Activated effector memory CD4-positive, alpha-beta T cell treated with anti-CD3 and anti-CD28 coated beads, Interleukin-2, amount 50 U/mL, for 16 hours (primary cell): ENCODE data around the gene CMTM4.
"Not testable (repeated sequence)": the region's sequence is repeated elsewhere in the genome, so short reads cannot be mapped to it uniquely, and the experiment has no call there.

Experiments
- DNase-seq: peaks from one replicate; pipeline ENCODE4 v3.0.0-alpha.2; 2020

CMTM4 gene

DNA sequence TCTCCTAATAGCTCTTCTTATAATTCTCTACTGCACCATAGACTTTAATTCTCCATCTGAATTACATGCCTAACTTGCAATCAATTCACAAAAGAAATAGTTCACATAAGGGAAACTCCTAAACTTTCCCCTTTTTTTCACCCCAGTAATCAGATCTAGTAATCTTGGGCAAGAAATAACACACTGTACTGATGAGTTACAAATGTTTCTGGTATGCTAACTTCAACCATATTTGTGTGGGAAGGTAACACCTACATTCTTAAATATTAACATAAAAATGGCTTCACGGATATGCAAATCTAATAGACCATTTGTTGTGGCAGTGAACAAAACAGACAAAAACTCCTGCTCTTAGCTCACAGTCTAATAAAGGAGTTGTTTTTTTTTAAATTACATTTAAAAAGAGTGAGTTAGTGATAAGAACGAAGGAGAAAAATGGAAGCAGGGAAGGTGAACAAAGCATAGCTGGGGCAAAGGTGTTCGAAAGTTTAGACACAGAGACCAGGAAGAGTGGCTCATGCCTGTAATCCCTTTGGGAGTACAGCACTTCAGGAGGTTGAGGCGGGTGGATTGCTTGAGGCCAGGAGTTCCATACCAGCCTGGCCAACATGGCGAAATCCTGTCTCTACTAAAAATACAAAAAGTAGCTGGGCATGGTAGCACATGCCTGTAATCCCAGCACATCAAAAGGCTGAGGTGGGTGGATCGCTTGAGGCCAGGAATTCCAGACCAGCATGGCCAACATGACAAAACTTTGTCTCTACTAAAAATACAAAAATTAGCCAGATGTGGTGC lies 57.3 kb downstream of the CMTM4 start:
- no peak for DNase-seq

GRCh38 chr16:66637806-66638205 lies 58.7 kb downstream of the CMTM4 start:
- no peak for DNase-seq

DNA sequence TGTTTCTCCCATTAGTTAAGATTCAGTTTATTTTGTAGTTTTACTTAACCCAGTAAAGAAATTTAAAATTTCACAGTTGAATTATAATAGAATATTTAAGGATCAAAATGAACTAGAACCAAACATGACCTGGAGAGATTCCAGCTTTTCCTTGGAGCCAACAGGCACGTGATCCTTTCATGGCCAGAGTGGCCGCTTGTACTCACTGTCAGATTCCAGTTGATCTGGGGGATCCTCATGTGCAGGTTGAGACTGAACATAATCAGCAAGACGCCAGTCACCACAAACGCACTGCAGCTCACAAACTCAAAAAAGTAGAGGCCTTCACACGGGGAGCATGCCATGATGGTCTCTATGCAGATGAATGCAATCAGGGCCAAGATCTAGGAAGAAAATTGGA lies 60.3 kb downstream of the CMTM4 start:
- DNase-seq, result no peak

DNA sequence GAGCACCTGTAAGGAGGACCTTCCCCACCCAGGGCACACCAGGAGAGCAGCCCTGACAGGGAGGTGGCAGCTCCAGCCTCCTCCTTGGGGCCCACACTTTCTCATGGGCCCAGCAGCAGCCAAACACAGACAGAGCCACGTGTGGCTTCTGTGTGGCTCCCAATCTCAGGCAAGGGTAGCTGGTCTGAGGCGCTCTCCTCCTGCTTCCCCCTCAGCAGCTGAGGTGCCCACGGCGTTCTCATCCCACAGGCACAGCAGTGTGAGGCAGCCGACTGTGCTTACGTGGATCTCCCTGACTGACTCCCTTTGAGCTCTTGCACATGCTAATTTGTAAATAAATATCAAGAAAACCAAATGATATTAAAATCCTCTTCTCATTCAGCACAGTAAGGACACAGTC lies 61.1 kb downstream of the CMTM4 start:
- DNase-seq, result no peak

DNA sequence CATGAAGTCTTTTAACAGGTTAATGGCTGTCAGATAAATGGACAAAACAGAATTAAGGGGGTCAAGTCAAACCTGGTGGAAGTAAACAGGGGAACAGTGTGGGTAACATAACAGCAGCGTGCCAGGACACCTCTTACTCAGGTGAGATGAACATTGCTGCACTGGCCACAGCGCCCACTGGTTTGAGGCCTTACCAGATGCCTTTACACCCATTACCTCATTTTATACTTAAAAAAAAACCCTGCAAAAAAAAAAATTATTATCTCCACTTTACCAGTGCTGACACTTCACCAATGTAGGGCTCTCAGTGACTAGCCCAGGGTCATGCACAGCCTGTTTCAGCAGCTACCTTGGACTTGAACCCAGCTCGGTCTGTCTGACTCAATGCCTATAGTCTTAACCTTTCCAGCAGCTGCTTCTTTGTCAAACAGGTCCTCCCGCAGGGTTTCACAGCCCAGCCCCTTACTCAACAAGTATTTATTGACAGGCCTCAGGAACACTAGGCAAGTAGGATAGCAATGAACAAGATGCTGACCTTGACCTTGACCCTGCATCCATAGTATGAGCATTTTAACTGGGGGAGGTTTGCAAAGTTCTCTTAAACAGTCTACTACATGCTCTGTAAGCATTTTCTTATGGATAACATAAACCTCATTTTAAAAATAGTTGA lies 61.9 kb downstream of the CMTM4 start:
- no peak for DNase-seq

GRCh38 chr16:66631558-66631957 lies 65.0 kb downstream of the CMTM4 start:
- DNase-seq, result not testable (repeated sequence)

- DNase-seq, result not testable (repeated sequence)
Measured at GRCh38 chr16:66630561-66631260, 65.8 kb downstream of the CMTM4 start.

- no peak for DNase-seq
Measured at GRCh38 chr16:66629856-66630255, 66.7 kb downstream of the CMTM4 start.

GRCh38 chr16:66627611-66628378 lies 68.7 kb downstream of the CMTM4 start:
- DNase-seq, result not testable (repeated sequence)

GRCh38 chr16:66623755-66624154 lies 72.8 kb downstream of the CMTM4 start:
- DNase-seq, result no peak

DNA sequence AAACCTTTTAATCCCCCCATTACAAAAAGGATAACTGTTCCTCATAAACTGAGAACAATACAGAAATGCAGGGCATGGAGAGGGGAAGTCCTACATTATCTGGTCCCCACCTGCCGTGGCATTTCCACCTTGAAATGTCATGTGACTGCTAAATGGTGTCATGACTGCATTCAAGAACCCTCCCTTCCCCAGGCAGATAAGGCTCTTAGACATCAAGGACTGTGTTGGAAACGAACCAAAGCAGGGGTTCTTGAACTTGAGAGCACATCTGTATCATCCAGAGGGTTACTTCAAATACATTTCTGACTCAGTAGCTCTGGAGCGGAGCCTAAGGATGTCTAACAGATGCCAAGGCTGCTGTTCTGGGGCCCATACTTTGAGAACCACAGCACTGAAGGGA lies 73.7 kb downstream of the CMTM4 start:
- no peak for DNase-seq

GRCh38 chr16:66621973-66622372 lies 74.6 kb downstream of the CMTM4 start:
- DNase-seq, result no peak

- DNase-seq, result no peak
Measured at GRCh38 chr16:66620429-66620795, 76.1 kb downstream of the CMTM4 start.

GRCh38 chr16:66619534-66620428 lies 76.8 kb downstream of the CMTM4 start:
- no peak for DNase-seq

GRCh38 chr16:66618588-66619375 lies 77.8 kb downstream of the CMTM4 start:
- no peak for DNase-seq

GRCh38 chr16:66617728-66618127 lies 78.8 kb downstream of the CMTM4 start:
- no peak for DNase-seq

DNA sequence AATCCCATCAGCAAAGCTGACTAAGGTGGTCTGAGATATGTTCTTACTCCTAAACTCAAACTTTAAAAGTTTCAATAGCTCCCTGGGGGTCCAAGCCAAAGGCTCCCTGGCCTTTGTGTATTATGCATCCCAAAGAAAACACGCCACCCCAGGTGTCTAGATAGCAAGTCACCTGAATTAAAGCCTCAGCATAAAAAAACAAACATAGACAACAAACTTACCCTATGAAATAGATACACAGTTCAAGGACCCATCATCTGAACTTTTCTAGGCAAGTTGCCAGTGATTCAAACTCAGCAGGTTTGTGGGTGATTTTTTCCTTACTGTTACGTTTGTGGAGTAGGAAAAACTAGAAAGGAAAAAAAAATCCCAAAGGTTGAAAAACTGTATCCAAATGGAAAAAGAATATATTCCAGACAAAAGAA lies 79.5 kb downstream of the CMTM4 start:
- DNase-seq, result no peak

DNA sequence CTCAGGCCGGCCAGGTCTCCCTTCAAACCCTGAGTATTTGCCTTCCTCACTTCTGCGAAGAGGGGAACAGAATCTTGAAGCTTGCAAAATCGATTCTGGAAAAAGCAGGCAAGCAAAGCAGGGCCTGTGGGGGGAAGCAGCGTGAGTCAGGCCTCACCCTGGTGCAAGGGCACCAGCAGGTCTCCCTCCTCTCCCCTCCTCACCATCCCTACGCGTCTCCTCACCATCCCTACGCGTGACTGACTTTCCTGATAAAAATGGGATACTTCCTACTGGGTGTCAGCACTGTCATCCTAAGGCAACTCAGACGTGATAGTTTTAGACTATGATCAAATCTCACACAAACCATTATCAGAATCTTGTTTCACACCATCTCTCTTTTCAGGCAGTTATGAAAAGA lies 80.0 kb downstream of the CMTM4 start:
- DNase-seq, result no peak

DNA sequence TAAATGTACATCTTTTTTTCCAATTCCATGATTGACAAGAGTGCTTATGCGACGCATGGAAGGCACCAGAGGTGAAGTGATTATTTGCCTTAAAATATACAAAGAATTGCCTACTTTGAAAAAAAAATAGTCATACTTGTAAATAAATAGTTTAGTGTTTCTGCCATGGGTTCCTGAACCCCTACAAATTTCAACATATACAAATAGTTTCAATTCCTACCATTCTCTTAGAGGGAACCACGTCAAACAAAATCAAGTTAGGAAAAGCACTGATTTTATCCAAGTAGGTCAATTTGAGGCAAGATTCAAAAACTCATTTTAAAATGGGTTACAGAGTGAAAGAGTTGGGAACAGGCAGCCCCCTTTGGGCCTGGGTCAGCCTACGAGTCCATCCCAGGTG lies 80.4 kb downstream of the CMTM4 start:
- no peak for DNase-seq

GRCh38 chr16:66614161-66614802 lies 82.3 kb downstream of the CMTM4 start:
- no peak for DNase-seq

GRCh38 chr16:66612422-66612821 lies 84.1 kb downstream of the CMTM4 start:
- no peak for DNase-seq
